OCI-LY1 (cell line): Measurements from ENCODE around the gene BRIP1.

Source experiments
- EZH2 ChIP-seq: fragments of 200-600 bp; sonication (generic), shearing (Covaris generic); IDR thresholded peaks from 2 replicates; pipeline ENCODE4 v1.8.0; 2017; ENCODE audit warnings: borderline replicate concordance, mixed run types, mild to moderate bottlenecking, antibody characterized with exemption, low read length, moderate library complexity, mixed read lengths
- TF ChIP-seq, protein P1 (sequence below): fragments of 200-600 bp; sonication (generic), shearing (Covaris generic); IDR thresholded peaks from 2 replicates; pipeline ENCODE4 v1.5.1; 2017; ENCODE audit warnings: mild to moderate bottlenecking, antibody characterized with exemption, low read length, moderate library complexity, mixed read lengths

DNA sequence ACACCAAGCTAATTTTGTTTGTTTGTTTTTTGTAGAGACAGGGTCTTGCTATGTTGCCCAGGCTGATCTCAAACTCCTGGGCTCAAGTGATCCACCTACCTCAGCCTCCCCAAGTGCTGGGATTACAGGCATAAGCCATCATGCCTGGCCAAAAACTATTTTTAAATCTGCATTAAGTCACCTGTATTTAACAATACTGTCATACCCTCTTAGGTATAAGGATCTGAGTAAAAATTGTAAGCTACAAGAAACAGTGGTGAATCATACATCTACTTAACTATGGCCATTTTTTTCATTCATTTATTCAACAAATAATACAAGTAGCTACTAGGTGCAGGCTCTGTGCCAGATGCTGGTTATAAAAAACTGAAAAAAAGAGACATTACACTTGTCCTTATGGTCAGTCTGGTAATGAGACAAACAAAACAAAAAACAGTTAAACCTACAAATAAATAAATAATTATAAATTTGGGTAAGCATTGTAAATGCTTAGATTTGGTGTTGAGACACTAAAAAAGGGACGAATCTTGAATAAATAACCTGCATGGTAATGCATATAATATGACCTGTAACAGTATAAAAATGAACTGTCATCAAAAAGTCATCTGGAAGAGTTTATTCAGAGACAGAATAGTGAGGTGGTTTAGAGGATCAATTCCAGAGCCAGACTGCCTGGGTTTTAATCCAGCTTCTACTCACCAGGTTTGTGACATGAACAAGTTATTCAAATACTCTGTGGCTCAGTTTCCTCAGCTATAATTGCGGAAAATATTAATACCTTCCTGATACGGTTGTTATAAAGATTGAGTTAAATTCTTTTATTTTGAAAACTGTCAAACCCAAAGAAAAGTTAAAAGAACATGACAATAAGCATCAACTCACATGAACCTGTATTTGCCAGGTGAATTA, 26.8 kb downstream of the BRIP1 start:
- TF ChIP-seq, protein P1, sequence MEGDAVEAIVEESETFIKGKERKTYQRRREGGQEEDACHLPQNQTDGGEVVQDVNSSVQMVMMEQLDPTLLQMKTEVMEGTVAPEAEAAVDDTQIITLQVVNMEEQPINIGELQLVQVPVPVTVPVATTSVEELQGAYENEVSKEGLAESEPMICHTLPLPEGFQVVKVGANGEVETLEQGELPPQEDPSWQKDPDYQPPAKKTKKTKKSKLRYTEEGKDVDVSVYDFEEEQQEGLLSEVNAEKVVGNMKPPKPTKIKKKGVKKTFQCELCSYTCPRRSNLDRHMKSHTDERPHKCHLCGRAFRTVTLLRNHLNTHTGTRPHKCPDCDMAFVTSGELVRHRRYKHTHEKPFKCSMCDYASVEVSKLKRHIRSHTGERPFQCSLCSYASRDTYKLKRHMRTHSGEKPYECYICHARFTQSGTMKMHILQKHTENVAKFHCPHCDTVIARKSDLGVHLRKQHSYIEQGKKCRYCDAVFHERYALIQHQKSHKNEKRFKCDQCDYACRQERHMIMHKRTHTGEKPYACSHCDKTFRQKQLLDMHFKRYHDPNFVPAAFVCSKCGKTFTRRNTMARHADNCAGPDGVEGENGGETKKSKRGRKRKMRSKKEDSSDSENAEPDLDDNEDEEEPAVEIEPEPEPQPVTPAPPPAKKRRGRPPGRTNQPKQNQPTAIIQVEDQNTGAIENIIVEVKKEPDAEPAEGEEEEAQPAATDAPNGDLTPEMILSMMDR: no peak
- no peak for TF ChIP-seq EZH2
